H1 (cell line): Measurements from ENCODE around the gene WIPF3. TPM values are rescaled to one million over a fixed set of nuclear protein-coding genes. Genes with fewer than 3 reads are reported as not detected.

ENCODE experiments used
- CTCF ChIA-PET: fragments of 300-600 bp; sonication (Branson Sonifier 250); formaldehyde crosslinking; loops from one replicate; lab custom pipeline; 2021; ENCODE audit not compliant: partially characterized antibody; lab: Charles Lee
- POLR2A ChIA-PET: fragments of 300-600 bp; sonication (Branson Sonifier 250); formaldehyde crosslinking; loops from one replicate; lab custom pipeline; 2021; ENCODE audit warnings: inconsistent platforms; ENCODE audit not compliant: partially characterized antibody; lab: Charles Lee
- DNase-seq, 2 experiments: peaks; one replicate each; pipeline versions ENCODE4 v3.0.0 to v3.0.0-alpha.2; 2010 to 2022; ENCODE audit warnings: low spot score in 2 of 2, low read depth in 1 of 2, mixed read lengths in 1 of 2
- FAIRE-seq: peaks from 2 replicates; lab custom pipeline; 2011; peaks lifted over from hg19 to GRCh38; lab: Jason Lieb, UNC
- H2AFZ ChIP-seq: 2 replicates; pipeline ENCODE4 v1.8.1; 2012; ENCODE audit warnings: low read length, inconsistent platforms
- H2AK5ac ChIP-seq: 2 replicates; pipeline ENCODE4 v1.6.1; 2013; ENCODE audit warnings: low read depth, low read length
- H2BK120ac ChIP-seq: replicated peaks from 2 replicates; pipeline ENCODE3; 2013; ENCODE audit warnings: low read depth, low read length, inconsistent platforms
- H2BK12ac ChIP-seq: 2 replicates; pipeline ENCODE4 v1.6.1; 2013; ENCODE audit warnings: low read depth, low read length
- H2BK15ac ChIP-seq: 2 replicates; pipeline ENCODE4 v1.6.1; 2013; ENCODE audit warnings: low read length
- H2BK20ac ChIP-seq: 2 replicates; pipeline ENCODE4 v1.6.1; 2013; ENCODE audit warnings: low read length
- H2BK5ac ChIP-seq: 2 replicates; pipeline ENCODE4 v1.6.1; 2013; ENCODE audit warnings: low read depth, low read length
- H3K14ac ChIP-seq: 2 replicates; pipeline ENCODE4 v1.6.1; 2013; ENCODE audit warnings: inconsistent platforms; ENCODE audit not compliant: insufficient read length
- H3K18ac ChIP-seq: 2 replicates; pipeline ENCODE4 v1.6.1; 2013; ENCODE audit warnings: low read length; ENCODE audit errors: extremely low read depth
- H3K23ac ChIP-seq: 2 replicates; pipeline ENCODE4 v1.6.1; 2013; ENCODE audit warnings: inconsistent platforms; ENCODE audit not compliant: insufficient read length
- H3K23me2 ChIP-seq: 2 replicates; pipeline ENCODE4 v1.6.1; 2013; ENCODE audit warnings: low read depth, low read length
- H3K27ac ChIP-seq: 2 replicates; pipeline ENCODE4 v1.6.1; 2011; ENCODE audit warnings: low read depth, low read length, inconsistent platforms
- H3K27me3 ChIP-seq, 4 experiments: replicated peaks in 1 of 4; 1 replicate in 1 of 4; 2 replicates in 3 of 4; pipeline versions ENCODE4 v1.6.1 to v1.8.1; 2011 to 2013; ENCODE audit warnings: low read length in 3 of 4, mild to moderate bottlenecking in 3 of 4, inconsistent platforms in 2 of 4, mixed read lengths in 2 of 4, moderate library complexity in 1 of 4; ENCODE audit not compliant: control insufficient read depth in 3 of 4, insufficient read depth in 3 of 4; ENCODE audit errors: extremely low read depth in 1 of 4
- H3K36me3 ChIP-seq, 4 experiments: 2 replicates each; pipeline versions ENCODE4 v1.6.1 to v1.8.1; 2011 to 2013; ENCODE audit warnings: mild to moderate bottlenecking in 4 of 4, low read length in 3 of 4, moderate library complexity in 2 of 4, control low read depth in 1 of 4, inconsistent platforms in 1 of 4; ENCODE audit not compliant: insufficient read depth in 4 of 4, control insufficient read depth in 2 of 4
- H3K4ac ChIP-seq: replicated peaks from 2 replicates; pipeline ENCODE3; 2013; ENCODE audit warnings: low read length, low read depth, mixed read lengths, inconsistent platforms; ENCODE audit not compliant: insufficient read length
- H3K4me1 ChIP-seq, 4 experiments: replicated peaks in 1 of 4; 1 replicate in 1 of 4; 2 replicates in 3 of 4; pipeline versions ENCODE4 v1.6.1 to v1.8.1; 2011 to 2013; ENCODE audit warnings: low read length in 3 of 4, inconsistent platforms in 2 of 4, mixed read lengths in 1 of 4; ENCODE audit not compliant: insufficient read depth in 4 of 4, control insufficient read depth in 3 of 4
- H3K4me2 ChIP-seq, 2 experiments: 2 replicates each; pipeline versions ENCODE4 v1.6.1 to v1.8.1; 2011 to 2013; ENCODE audit warnings: low read depth in 2 of 2, low read length in 2 of 2, control low read depth in 1 of 2, inconsistent platforms in 1 of 2, mild to moderate bottlenecking in 1 of 2; ENCODE audit not compliant: insufficient read depth in 1 of 2
- H3K4me3 ChIP-seq, 4 experiments: fragments of 200-600, 300-600 bp in 1 of 4; sonication (generic), shearing (Covaris generic), sonication (Bioruptor Twin) in 1 of 4; 2 replicates each; pipeline versions ENCODE4 v1.5.1 to v1.8.1; 2011 to 2016; ENCODE audit warnings: low read length in 4 of 4, low read depth in 3 of 4, control low read depth in 2 of 4, inconsistent platforms in 2 of 4, mild to moderate bottlenecking in 2 of 4, mixed read lengths in 1 of 4, moderate library complexity in 1 of 4; ENCODE audit not compliant: insufficient read depth in 2 of 4; ENCODE audit errors: extremely low read depth in 1 of 4
- H3K56ac ChIP-seq: replicated peaks from 2 replicates; pipeline ENCODE3; 2013; ENCODE audit warnings: low read depth, mild to moderate bottlenecking, mixed read lengths, low read length, inconsistent platforms; ENCODE audit not compliant: insufficient read length
- H3K79me1 ChIP-seq: 2 replicates; pipeline ENCODE4 v1.6.1; 2013; ENCODE audit warnings: low read depth, low read length, control low read depth
- H3K79me2 ChIP-seq, 2 experiments: 2 replicates each; pipeline versions ENCODE4 v1.6.1 to v1.8.1; 2012 to 2013; ENCODE audit warnings: low read length in 2 of 2, mild to moderate bottlenecking in 2 of 2, inconsistent platforms in 1 of 2; ENCODE audit not compliant: insufficient read depth in 2 of 2, control insufficient read depth in 1 of 2
- H3K9ac ChIP-seq, 4 experiments: replicated peaks in 1 of 4; 1 replicate in 1 of 4; 2 replicates in 3 of 4; pipeline versions ENCODE4 v1.6.1 to v1.8.1; 2011 to 2013; ENCODE audit warnings: low read depth in 3 of 4, low read length in 3 of 4, control low read depth in 2 of 4, mild to moderate bottlenecking in 2 of 4, moderate library complexity in 2 of 4, inconsistent platforms in 1 of 4; ENCODE audit errors: extremely low read depth in 1 of 4
- H3K9me3 ChIP-seq, 2 experiments: 2 replicates each; pipeline versions ENCODE4 v1.6.1 to v1.8.1; 2012 to 2013; ENCODE audit warnings: mild to moderate bottlenecking in 2 of 2, moderate library complexity in 2 of 2, control low read depth in 1 of 2, inconsistent platforms in 1 of 2, low read depth in 1 of 2, low read length in 1 of 2, mixed read lengths in 1 of 2; ENCODE audit not compliant: insufficient read depth in 2 of 2
- H4K20me1 ChIP-seq, 2 experiments: replicated peaks in 1 of 2; 2 replicates each; pipeline versions ENCODE3 to v1.8.1; 2011 to 2013; ENCODE audit warnings: inconsistent platforms in 2 of 2, low read length in 2 of 2, mild to moderate bottlenecking in 1 of 2; ENCODE audit not compliant: insufficient read depth in 2 of 2, control insufficient read depth in 1 of 2
- H4K5ac ChIP-seq: 2 replicates; pipeline ENCODE4 v1.6.1; 2013; ENCODE audit warnings: low read length, low read depth, mixed read lengths, inconsistent platforms; ENCODE audit not compliant: insufficient read length
- H4K8ac ChIP-seq: 2 replicates; pipeline ENCODE4 v1.8.0; 2013; ENCODE audit warnings: mild to moderate bottlenecking, moderate library complexity, low read length, inconsistent platforms; ENCODE audit not compliant: insufficient read depth; ENCODE audit errors: extremely low read depth
- H4K91ac ChIP-seq: replicated peaks from 2 replicates; pipeline ENCODE3; 2013; ENCODE audit warnings: low read length, mixed read lengths, inconsistent platforms; ENCODE audit not compliant: insufficient read length
- CBX5 ChIP-seq: fragments of 300-800, 300-1000 bp; sonication (generic); IDR thresholded peaks from 2 replicates; pipeline ENCODE4 v1.7.1; 2016; ENCODE audit warnings: antibody characterized with exemption, low read length, low read depth
- CHD2 ChIP-seq: IDR thresholded peaks from 2 replicates; pipeline ENCODE4 v1.6.1; 2012; ENCODE audit warnings: low read length, improper control_type of control experiment
- E2F6 ChIP-seq: IDR thresholded peaks from 2 replicates; pipeline ENCODE4 v1.6.1; 2012; ENCODE audit warnings: inconsistent platforms
- EP300 ChIP-seq, 2 experiments: IDR thresholded peaks; 1 replicate in 1 of 2; 2 replicates in 1 of 2; pipeline ENCODE4 v1.6.1; 2011 to 2012; ENCODE audit warnings: low read depth in 2 of 2, low read length in 2 of 2, mild to moderate bottlenecking in 2 of 2, borderline replicate concordance in 1 of 2, inconsistent platforms in 1 of 2, moderate library complexity in 1 of 2
- EZH2 ChIP-seq: fragments of 200-600 bp; sonication (generic); IDR thresholded peaks from 2 replicates; pipeline ENCODE4 v1.7.1; 2012; ENCODE audit warnings: low read depth, mild to moderate bottlenecking, moderate library complexity, low read length, inconsistent platforms; ENCODE audit not compliant: severe bottlenecking
- HDAC6 ChIP-seq: IDR thresholded peaks from one replicate; pipeline ENCODE4 v1.7.1; 2012; ENCODE audit warnings: low read depth, mild to moderate bottlenecking, inconsistent platforms, low read length, moderate library complexity
- JUND ChIP-seq: IDR thresholded peaks from 2 replicates; pipeline ENCODE4 v1.6.1; 2011; ENCODE audit warnings: mild to moderate bottlenecking, improper control_type of control experiment, low read length
- NRF1 ChIP-seq: IDR thresholded peaks from 2 replicates; pipeline ENCODE4 v1.6.1; 2011; ENCODE audit warnings: mild to moderate bottlenecking, low read depth, low read length, improper control_type of control experiment
- RAD21 ChIP-seq, 2 experiments: IDR thresholded peaks in 1 of 2; conservative IDR thresholded peaks in 1 of 2; 2 replicates each; pipeline ENCODE4 v1.6.1; 2011; ENCODE audit warnings: low read depth in 2 of 2, low read length in 2 of 2, improper control_type of control experiment in 1 of 2, inconsistent platforms in 1 of 2, mild to moderate bottlenecking in 1 of 2, moderate library complexity in 1 of 2
- RXRA ChIP-seq: IDR thresholded peaks from 2 replicates; pipeline ENCODE4 v1.6.1; 2011; ENCODE audit warnings: low read depth, mild to moderate bottlenecking, low read length, moderate library complexity; ENCODE audit not compliant: insufficient read depth
- SIN3A ChIP-seq, 2 experiments: IDR thresholded peaks in 1 of 2; conservative IDR thresholded peaks in 1 of 2; 2 replicates each; pipeline ENCODE4 v1.6.1; 2011 to 2012; ENCODE audit warnings: low read length in 2 of 2, improper control_type of control experiment in 1 of 2, low read depth in 1 of 2, mild to moderate bottlenecking in 1 of 2
- WGBS, 2 experiments: shearing (Covaris generic) in 1 of 2; methylation state at CpG; one replicate each; pipeline versions ENCODE4 v1.1.6 to v1.1.7; 2013 to 2015; ENCODE audit warnings: low lambda C conversion rate in 2 of 2, mixed read lengths in 2 of 2, inconsistent platforms in 1 of 2, low coverage in 1 of 2, missing lambda C conversion rate in 1 of 2; ENCODE audit not compliant: insufficient replicate concordance in 2 of 2, insufficient coverage in 1 of 2, insufficient read length in 1 of 2; ENCODE audit errors: extremely low coverage in 1 of 2, missing lambda C conversion rate in 1 of 2; 5-methylcytosine and 5-hydroxymethylcytosine counted together
- polyA plus RNA-seq, 7 experiments: library from polyadenylated mRNA; depleted of rRNA in 3 of 7; stranded (reverse) in 5 of 7; unstranded in 2 of 7; fragments of >200 nt in 5 of 7; fragments of 200-250 nt in 2 of 7; gene quantifications; 1 replicate in 5 of 7; 2 replicates in 1 of 7; 4 replicates in 1 of 7; pipeline versions ENCODE4 v1.2.1 to v1.2.3, GENCODE V29; 2011 to 2013; ENCODE audit warnings: missing spikeins in 2 of 7, mixed read lengths in 2 of 7
- total RNA-seq: library from RNA; stranded (reverse); fragmentation: NEBNext Ultra II Directional; extraction: Animal tissue kit (Norgen Biotek cat#: 25700); gene quantifications from 2 replicates; pipeline ENCODE4 v1.2.1, GENCODE V29; 2021

Gene WIPF3
- total and polyA plus RNA-seq, 2 of the 8 experiments (the other 6 are each of a cell fraction or from before 2014, with no cell fraction given) = 5.0 to 12.1 TPM

DNA sequence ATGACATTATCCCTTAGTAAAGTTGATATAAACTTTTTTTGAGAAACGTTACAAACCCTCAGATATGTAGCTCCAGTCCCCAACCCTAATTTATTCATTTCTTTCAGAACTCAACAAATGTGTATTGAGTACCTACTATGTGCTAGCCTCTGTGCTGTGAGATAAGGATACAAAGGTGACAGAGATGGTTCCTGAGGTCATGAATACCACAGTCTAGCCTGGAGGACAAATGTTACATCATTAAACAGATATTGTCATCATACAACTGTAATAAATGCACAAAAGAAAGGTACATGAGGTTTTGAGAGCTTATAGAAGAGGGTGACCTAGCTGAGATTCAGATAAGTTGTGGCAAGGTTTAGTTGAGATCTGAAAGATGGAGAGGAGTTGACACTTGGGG lies 4.4 kb upstream of the WIPF3 start:
- Histone ChIP-seq H2AK5ac (no peak overlapping the region), H3K4me1 (peaks cover 0 to 3% (median 0%) of the 10 kb centered on the region in 4 experiments; a peak in 1 of 7 replicates), H4K5ac (no peak overlapping the region), H3K27ac (no peak overlapping the region), H3K23me2 (peaks cover 1% of the 10 kb centered on the region; the same call in 1 of the 2 replicates), H4K91ac (no peak overlapping the region), H3K14ac (no peak overlapping the region), H2BK20ac (no peak overlapping the region), H3K9ac (no peak overlapping the region), H4K20me1 (no peaks in the 10 kb centered on the region), H3K56ac (no peak overlapping the region), H2AFZ (no peak overlapping the region), H3K79me1 (no peaks in the 10 kb centered on the region), H2BK15ac (no peak overlapping the region), H3K79me2 (no peaks in the 10 kb centered on the region), H2BK12ac (no peak overlapping the region), H3K4ac (no peak overlapping the region), H3K27me3 (peaks cover 5 to 15% (median 10%) of the 10 kb centered on the region in 4 experiments), H4K8ac (no peak overlapping the region), H2BK5ac (no peak overlapping the region), H3K18ac (no peak overlapping the region), H3K9me3 (no peaks in the 10 kb centered on the region), H3K4me2 (no peak overlapping the region), H3K4me3 (no peak overlapping the region), H3K23ac (no peak overlapping the region), H2BK120ac (no peak overlapping the region), H3K36me3 (no peaks in the 10 kb centered on the region)
- FAIRE-seq (no peak), DNase-seq (no peak)
- WGBS, 2 experiments = 86% methylated on average over 1 of the region's 1 CpG; no CpG with 5 or more reads in 1 of the 2 experiments
- ChIA-PET POLR2A (interaction anchor here (0.6 to 0.9 kb wide), 2 partner anchors 235 to 374 kb away, joined by 3 read pairs; no protein-coding TSS in a partner anchor), CTCF (interaction anchor here (1.4 kb wide), 1 partner anchor 12 kb away, joined by 8 read pairs; no protein-coding TSS in a partner anchor)
- TF ChIP-seq HDAC6 = no peak
- no peak for TF ChIP-seq EZH2
- no peak for TF ChIP-seq RAD21 (IDR thresholded peaks at IDR 0.05 in 1 of 2, conservative IDR thresholded peaks at IDR 0.05 in 1 of 2; ENCODE audit: low read depth in 2 of 2, low read length in 2 of 2)
- TF ChIP-seq EP300 (IDR thresholded peaks at IDR 0.05; ENCODE audit: borderline replicate concordance in 1 of 2, low read depth in 2 of 2, low read length in 2 of 2) = no peak
- no peak for TF ChIP-seq RXRA
- TF ChIP-seq JUND = no peak
- TF ChIP-seq NRF1 = no peak
- TF ChIP-seq SIN3A (conservative IDR thresholded peaks at IDR 0.05 in 1 of 2, IDR thresholded peaks at IDR 0.05 in 1 of 2; ENCODE audit: low read depth in 1 of 2, low read length in 2 of 2) = no peak
- TF ChIP-seq CHD2 = no peak
- TF ChIP-seq CBX5 = no peak
- TF ChIP-seq E2F6 = no peak
